Breast epithelium (tissue), 4 donors: ENCODE measurements around the gene BFSP1. TPM values are rescaled to one million over a fixed set of nuclear protein-coding genes. Genes with fewer than 3 reads are reported as not detected.

Experiments
- DNase-seq, 2 donors: peaks; one replicate each; pipeline ENCODE4 v3.0.0-alpha.2; 2019; ENCODE audit warnings: low spot score in 2 of 2
- H3K27ac ChIP-seq, 2 donors: fragments of 200-600 bp; sonication (generic) in 1 of 2; one replicate each; pipeline ENCODE4 v1.5.1; 2016 to 2019; ENCODE audit warnings: mild to moderate bottlenecking in 1 of 2
- H3K27me3 ChIP-seq, 2 donors: fragments of 200-600 bp; sonication (generic) in 1 of 2; one replicate each; pipeline versions ENCODE4 v1.5.1 to v1.6.0; 2017 to 2019; ENCODE audit warnings: control low read depth in 1 of 2, mild to moderate bottlenecking in 1 of 2
- H3K36me3 ChIP-seq: fragments of 200-600 bp; one replicate; pipeline ENCODE4 v1.5.1; 2019
- H3K4me1 ChIP-seq, 2 donors: fragments of 200-600 bp; sonication (generic); one replicate each; pipeline ENCODE4 v1.5.1; 2016 to 2019; ENCODE audit warnings: control low read depth in 1 of 2
- H3K4me3 ChIP-seq, 3 donors: fragments of 200-600 bp; sonication (generic); 1 replicate in 2 of 3; 2 replicates in 1 of 3; pipeline ENCODE4 v1.5.1; 2016 to 2019; ENCODE audit warnings: mild to moderate bottlenecking in 3 of 3, moderate library complexity in 2 of 3
- H3K9me3 ChIP-seq, 2 donors: fragments of 200-600 bp; sonication (generic) in 1 of 2; one replicate each; pipeline ENCODE4 v1.5.1; 2016 to 2019; ENCODE audit warnings: control low read depth in 1 of 2
- POLR2A ChIP-seq: fragments of 450-650 bp; IDR thresholded peaks from one replicate; pipeline ENCODE4 v1.6.1; 2016; ENCODE audit warnings: antibody characterized with exemption, mild to moderate bottlenecking, moderate library complexity
- POLR2AphosphoS5 ChIP-seq, 3 donors: sonication (generic); formaldehyde crosslinking; IDR thresholded peaks; one replicate each; pipeline ENCODE4 v1.6.1; 2017; ENCODE audit warnings: antibody characterized with exemption in 3 of 3
- intact Hi-C: fragments of 100-400 bp; cut with DNase I; formaldehyde crosslinking; loops from one replicate; pipeline ENCODE4 v1.15.1; 2023; ENCODE audit warnings: low total_unique reads
- total RNA-seq, 3 donors: library from RNA; depleted of rRNA; stranded (reverse); fragments of >200 nt; gene quantifications; one replicate each; pipeline ENCODE4 v1.1.0, GENCODE V29; 2016
- TF ChIP-seq, protein P1 (sequence below), 3 donors: fragments of 450-650 bp; IDR thresholded peaks; one replicate each; pipeline ENCODE4 v1.5.1; 2016 to 2017; ENCODE audit warnings: antibody characterized with exemption in 3 of 3, mild to moderate bottlenecking in 3 of 3, moderate library complexity in 3 of 3

The BFSP1 gene
- total RNA-seq, 3 donors from 2014 or later = 0.80 to 2.8 (median 1.6) TPM

DNA sequence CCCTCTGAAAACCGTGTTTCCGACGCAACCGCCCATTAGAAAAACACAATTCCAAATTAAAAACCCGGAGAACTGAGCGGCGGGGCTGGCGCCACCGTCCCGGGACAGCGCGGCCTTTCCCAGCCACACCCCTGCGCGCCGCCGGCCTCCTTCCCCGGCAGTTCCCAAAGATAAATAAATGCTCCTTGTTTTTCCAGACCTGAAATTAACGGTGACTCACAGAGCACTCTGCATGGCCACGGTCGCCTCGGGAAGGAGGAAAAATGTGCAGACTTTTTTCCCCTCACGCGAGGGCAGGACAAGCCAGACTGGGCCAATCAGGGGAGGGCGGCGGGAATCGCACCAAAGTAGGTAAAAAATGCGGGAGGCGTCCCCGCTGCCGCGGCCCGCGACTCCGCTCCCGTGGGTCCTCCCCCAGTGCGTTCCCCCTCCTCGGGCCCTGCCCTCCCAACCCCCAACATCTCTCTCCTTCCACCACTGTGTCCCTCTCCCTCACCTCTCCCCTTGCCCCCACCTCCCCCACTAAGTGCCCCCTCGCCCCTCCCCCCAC is 37.9 kb upstream of the BFSP1 start:
- H3K27me3 ChIP-seq = no peaks in the 10 kb centered on the region
- peak; percentile 92 to 96 for DNase-seq
- H3K4me3 ChIP-seq = peak overlapping the region; percentile 88 to 100 (median 95)
- intact Hi-C loops = no loop called here
- no peaks in the 10 kb centered on the region for H3K9me3 ChIP-seq
- peak; percentile 84 to 95 (median 93) for TF ChIP-seq POLR2AphosphoS5 (IDR thresholded peaks at IDR 0.05)
- TF ChIP-seq POLR2A = peak; percentile 84
- TF ChIP-seq, protein P1, sequence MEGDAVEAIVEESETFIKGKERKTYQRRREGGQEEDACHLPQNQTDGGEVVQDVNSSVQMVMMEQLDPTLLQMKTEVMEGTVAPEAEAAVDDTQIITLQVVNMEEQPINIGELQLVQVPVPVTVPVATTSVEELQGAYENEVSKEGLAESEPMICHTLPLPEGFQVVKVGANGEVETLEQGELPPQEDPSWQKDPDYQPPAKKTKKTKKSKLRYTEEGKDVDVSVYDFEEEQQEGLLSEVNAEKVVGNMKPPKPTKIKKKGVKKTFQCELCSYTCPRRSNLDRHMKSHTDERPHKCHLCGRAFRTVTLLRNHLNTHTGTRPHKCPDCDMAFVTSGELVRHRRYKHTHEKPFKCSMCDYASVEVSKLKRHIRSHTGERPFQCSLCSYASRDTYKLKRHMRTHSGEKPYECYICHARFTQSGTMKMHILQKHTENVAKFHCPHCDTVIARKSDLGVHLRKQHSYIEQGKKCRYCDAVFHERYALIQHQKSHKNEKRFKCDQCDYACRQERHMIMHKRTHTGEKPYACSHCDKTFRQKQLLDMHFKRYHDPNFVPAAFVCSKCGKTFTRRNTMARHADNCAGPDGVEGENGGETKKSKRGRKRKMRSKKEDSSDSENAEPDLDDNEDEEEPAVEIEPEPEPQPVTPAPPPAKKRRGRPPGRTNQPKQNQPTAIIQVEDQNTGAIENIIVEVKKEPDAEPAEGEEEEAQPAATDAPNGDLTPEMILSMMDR (IDR thresholded peaks at IDR 0.05) = peak in 1 of 3 donors; percentile 7
- H3K27ac ChIP-seq = peak overlapping the region; percentile 100
- peaks cover 0 to 13% of the 10 kb centered on the region in 2 donors for H3K4me1 ChIP-seq
- H3K36me3 ChIP-seq = no peaks in the 10 kb centered on the region

DNA sequence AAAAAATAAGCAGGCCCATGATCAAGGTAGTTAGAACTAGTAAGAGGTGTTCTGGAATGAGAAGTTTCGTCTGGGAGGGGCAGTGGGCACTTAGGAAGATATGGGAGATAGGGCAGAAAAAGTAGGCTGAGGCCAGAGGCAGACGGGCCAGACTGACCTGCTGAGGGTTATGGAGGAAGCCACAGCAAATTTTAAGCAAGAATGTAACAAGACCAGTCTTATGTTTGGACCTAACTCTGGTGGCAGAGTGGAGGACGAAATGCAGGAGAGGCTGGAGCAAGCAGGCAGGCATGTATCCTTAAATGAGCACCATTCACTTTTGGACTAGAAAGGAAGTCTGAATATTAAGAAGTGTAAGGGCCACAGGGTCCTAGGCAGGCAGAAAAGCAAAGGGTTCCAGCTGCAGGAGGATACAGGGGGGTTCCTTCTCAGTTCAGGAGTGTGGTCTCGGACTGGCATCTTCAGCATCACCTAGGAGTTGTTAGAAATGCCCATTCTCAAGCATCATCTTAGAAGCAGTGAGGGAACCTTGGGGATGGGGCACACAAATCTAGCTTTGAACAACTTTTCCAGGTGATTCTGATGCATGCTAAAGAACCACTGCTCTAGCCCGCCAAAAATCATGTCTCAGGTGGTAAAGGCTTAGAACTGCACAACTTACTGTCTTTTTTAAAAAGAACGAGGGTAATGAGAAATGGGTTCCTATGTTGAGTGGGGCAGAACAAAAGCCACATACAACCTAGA is 37.0 kb upstream of the BFSP1 start:
- Histone ChIP-seq H3K4me3 (peak overlapping the region; percentile 88 to 100 (median 95)), H3K9me3 (no peaks in the 10 kb centered on the region), H3K4me1 (peaks cover 0 to 13% of the 10 kb centered on the region in 2 donors), H3K27me3 (no peaks in the 10 kb centered on the region), H3K36me3 (no peaks in the 10 kb centered on the region), H3K27ac (peak overlapping the region; percentile 100)
- no peak for DNase-seq
- intact Hi-C loops = no loop called here
- TF ChIP-seq POLR2A = no peak
- TF ChIP-seq, protein P1 (IDR thresholded peaks at IDR 0.05) = peak in 1 of 3 donors; percentile 18

DNA sequence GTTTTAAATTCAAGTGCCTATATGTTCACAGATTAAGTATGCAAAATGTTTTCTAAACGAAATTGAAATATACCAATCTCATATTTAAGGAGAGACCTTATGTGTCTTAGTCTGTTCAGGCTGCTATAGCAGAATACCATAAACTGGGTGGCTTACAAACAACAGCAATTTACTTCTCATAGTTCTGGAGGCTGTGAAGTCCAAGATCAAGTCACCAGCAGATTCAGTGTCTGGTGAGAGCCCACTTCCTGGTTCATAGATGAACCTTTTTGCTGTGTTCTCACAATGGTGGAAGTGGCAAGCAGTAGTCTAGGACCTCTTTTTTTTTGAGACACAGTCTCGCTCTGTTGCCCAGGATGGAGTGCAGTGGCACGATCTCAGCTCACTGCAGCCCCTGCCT is 35.2 kb upstream of the BFSP1 start:
- Histone ChIP-seq H3K27ac (peak overlapping the region; percentile 84 to 100), H3K4me1 (no peaks in the 10 kb centered on the region)
- intact Hi-C loops = no loop called here

DNA sequence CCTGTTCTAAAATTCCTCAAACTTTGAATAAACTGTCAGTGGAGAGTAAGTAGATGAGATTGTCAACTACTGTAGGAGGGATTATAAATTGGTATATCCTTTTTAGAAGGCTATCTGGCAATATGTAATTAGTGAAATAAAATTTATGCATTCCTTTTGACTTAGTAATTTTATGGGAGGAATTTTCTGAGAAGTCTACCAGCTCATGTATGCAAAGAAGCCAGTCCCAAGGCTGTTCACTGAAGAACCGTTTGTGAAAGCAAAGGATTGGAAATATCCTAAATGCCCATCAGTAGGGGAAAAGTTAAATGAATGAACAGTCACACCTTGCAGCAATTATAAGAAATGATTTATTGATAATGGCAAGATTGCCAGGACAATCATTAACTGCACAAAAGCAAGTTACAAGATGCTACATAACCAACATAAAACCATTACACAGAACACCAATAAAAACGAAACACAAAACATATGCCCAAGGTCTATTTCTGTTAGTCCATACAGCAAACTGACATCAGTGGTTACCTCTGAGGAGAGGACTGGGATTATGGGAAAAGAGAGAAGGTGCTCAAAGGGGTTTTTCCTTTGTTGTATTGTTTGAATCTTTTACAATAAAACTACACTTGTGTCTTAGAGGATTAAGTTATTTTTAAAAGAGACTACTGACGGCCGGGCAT is 34.1 kb upstream of the BFSP1 start:
- Histone ChIP-seq H3K27me3 (no peaks in the 10 kb centered on the region), H3K9me3 (no peaks in the 10 kb centered on the region), H3K4me3 (no peak overlapping the region), H3K36me3 (no peaks in the 10 kb centered on the region), H3K27ac (no peak overlapping the region), H3K4me1 (no peaks in the 10 kb centered on the region)
- intact Hi-C loops = no loop called here
- DNase-seq = no peak
- no peak for TF ChIP-seq POLR2AphosphoS5 (IDR thresholded peaks at IDR 0.05)
- TF ChIP-seq, protein P1 (IDR thresholded peaks at IDR 0.05) = no peak
- no peak for TF ChIP-seq POLR2A

More for the DNA sequence above, 35.2 kb upstream of the BFSP1 start:
- TF ChIP-seq POLR2AphosphoS5 (IDR thresholded peaks at IDR 0.05) = no peak
- no peak for TF ChIP-seq POLR2A
- TF ChIP-seq, protein P1 (IDR thresholded peaks at IDR 0.05) = no peak
- Histone ChIP-seq H3K4me3 (no peak overlapping the region), H3K9me3 (no peaks in the 10 kb centered on the region), H3K27me3 (no peaks in the 10 kb centered on the region), H3K36me3 (no peaks in the 10 kb centered on the region)
- no peak for DNase-seq
